ENCODE data around the gene FAM222A. TPM values are rescaled to one million over a fixed set of nuclear protein-coding genes. Genes with fewer than 3 reads are reported as not detected.

FAM222A gene
- total RNA-seq, 3 donors from 2014 or later (not counting 1 experiment from before 2014, with no cell fraction given) = 3.1 to 6.6 (median 4.0) TPM

DNA sequence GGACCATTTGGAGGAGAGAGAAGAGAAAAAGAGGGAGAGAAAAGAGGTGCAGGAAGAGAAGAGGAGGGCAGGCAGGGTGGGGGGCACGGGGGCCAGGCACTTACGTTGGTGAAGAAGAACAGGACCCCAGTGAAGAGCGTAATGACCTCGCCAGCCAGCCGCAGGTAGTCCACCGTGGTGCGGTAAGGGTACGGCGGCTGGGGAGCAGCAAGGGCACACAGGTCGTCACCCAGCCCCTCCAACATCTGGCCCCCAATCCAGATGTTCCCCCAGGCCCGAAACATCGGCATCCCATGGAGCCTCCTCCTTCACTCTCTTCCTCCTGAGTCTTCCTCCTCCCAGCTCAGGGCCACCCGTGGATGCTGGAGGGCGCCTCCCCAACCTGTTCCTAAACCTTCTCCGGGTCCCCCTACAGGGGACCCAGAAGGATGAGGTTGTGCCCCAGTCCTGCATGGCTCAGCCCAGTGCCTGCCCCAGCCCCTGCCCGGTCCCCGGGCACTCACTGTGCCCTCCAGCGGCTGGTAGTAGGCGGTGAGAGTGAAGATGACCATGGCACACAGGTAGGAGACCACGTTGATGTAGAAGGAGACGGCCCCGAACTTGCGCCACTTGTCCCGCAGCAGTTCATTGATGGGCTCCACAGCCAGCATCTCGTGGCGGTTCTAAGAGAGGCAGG lies 80.3 kb downstream of the FAM222A start:
- ATAC-seq (no peak), DNase-seq (no peak)
- no peak overlapping the region for H3K27ac ChIP-seq (ENCODE audit: low read length)
- H3K27me3 ChIP-seq (ENCODE audit: control insufficient read depth, insufficient read depth, low read length) = no peaks in the 10 kb centered on the region
- TF ChIP-seq, protein P1, sequence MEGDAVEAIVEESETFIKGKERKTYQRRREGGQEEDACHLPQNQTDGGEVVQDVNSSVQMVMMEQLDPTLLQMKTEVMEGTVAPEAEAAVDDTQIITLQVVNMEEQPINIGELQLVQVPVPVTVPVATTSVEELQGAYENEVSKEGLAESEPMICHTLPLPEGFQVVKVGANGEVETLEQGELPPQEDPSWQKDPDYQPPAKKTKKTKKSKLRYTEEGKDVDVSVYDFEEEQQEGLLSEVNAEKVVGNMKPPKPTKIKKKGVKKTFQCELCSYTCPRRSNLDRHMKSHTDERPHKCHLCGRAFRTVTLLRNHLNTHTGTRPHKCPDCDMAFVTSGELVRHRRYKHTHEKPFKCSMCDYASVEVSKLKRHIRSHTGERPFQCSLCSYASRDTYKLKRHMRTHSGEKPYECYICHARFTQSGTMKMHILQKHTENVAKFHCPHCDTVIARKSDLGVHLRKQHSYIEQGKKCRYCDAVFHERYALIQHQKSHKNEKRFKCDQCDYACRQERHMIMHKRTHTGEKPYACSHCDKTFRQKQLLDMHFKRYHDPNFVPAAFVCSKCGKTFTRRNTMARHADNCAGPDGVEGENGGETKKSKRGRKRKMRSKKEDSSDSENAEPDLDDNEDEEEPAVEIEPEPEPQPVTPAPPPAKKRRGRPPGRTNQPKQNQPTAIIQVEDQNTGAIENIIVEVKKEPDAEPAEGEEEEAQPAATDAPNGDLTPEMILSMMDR (IDR thresholded peaks at IDR 0.05) = no peak
- H3K4me3 Mint-ChIP-seq = no peak overlapping the region
- peaks cover 6 to 11% of the 10 kb centered on the region in 2 donors for H3K27me3 Mint-ChIP-seq (ENCODE audit: low read depth in 2 of 2)
- intact Hi-C loops (cut with micrococcal nuclease) = no loop called here
- no peaks in the 10 kb centered on the region for H3K9me3 Mint-ChIP-seq
- 84% methylated on average over 26 of the region's 26 CpGs for WGBS (ENCODE audit: insufficient coverage)
- H3K4me3 ChIP-seq (ENCODE audit: low read length) = no peak overlapping the region
- H3K9me3 ChIP-seq (ENCODE audit: control insufficient read depth, insufficient read depth, low read length) = no peaks in the 10 kb centered on the region
- H3K4me1 Mint-ChIP-seq = no peaks in the 10 kb centered on the region
- H3K36me3 ChIP-seq (ENCODE audit: control insufficient read depth, insufficient read depth, low read length) = no peaks in the 10 kb centered on the region
- H3K27ac Mint-ChIP-seq = no peak overlapping the region
- no peaks in the 10 kb centered on the region for H3K36me3 Mint-ChIP-seq
- no peaks in the 10 kb centered on the region for H3K4me1 ChIP-seq (ENCODE audit: control insufficient read depth, insufficient read depth, low read length)

DNA sequence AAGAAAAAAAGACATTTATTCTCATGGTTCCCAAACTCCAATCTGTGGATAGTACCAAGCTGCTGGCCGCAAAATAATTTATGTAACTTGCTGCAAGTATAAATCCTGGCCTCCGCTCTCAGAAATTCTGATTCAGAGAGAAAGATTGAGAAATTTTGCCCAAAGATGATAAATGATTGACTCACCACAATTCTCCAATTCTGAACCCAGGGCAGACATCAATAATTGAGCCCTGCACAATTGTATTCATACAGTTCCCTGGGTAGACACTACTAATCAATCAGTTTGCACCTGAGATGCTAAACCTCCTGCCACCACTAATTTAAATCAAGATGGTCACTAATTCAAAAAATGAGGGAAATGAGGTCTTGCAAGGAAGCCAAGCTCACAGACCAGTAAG lies 81.4 kb downstream of the FAM222A start:
- H3K36me3 Mint-ChIP-seq = no peaks in the 10 kb centered on the region
- H3K4me3 ChIP-seq (ENCODE audit: low read length) = no peak overlapping the region
- no peaks in the 10 kb centered on the region for H3K4me1 ChIP-seq (ENCODE audit: control insufficient read depth, insufficient read depth, low read length)
- H3K4me1 Mint-ChIP-seq = no peaks in the 10 kb centered on the region
- no peaks in the 10 kb centered on the region for H3K27me3 ChIP-seq (ENCODE audit: control insufficient read depth, insufficient read depth, low read length)
- H3K27me3 Mint-ChIP-seq (ENCODE audit: low read depth in 2 of 2) = peaks cover 6 to 11% of the 10 kb centered on the region in 2 donors
- WGBS (ENCODE audit: insufficient coverage) = 96% methylated on average over 2 of the region's 2 CpGs
- H3K27ac Mint-ChIP-seq = no peak overlapping the region
- no peak overlapping the region for H3K27ac ChIP-seq (ENCODE audit: low read length)
- H3K4me3 Mint-ChIP-seq = no peak overlapping the region
- H3K9me3 ChIP-seq (ENCODE audit: control insufficient read depth, insufficient read depth, low read length) = no peaks in the 10 kb centered on the region
- DNase-seq = no peak
- ATAC-seq = no peak
- intact Hi-C loops (cut with micrococcal nuclease) = no loop called here
- TF ChIP-seq, protein P1 (IDR thresholded peaks at IDR 0.05) = no peak
- H3K36me3 ChIP-seq (ENCODE audit: control insufficient read depth, insufficient read depth, low read length) = no peaks in the 10 kb centered on the region
- no peaks in the 10 kb centered on the region for H3K9me3 Mint-ChIP-seq

DNA sequence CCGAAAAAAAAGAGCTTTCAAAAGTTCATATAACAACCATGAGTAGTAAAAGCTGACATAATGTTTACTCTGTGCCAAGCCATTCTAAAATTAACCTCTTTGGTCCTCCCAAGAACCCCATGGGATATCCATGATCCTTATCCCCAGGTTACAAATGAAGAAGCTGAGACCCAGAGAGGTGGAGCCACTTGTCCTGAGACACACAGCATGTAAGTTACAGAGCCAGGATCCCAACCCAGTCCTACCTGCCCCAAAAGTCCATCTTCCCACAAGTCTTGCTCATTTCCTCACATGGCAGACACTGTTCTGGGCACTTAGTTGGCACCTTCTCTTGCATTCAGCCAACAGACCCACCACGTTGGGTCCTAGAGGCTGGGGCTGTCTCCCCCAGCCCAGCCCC lies 82.4 kb downstream of the FAM222A start:
- DNase-seq (no peak), ATAC-seq (no peak)
- TF ChIP-seq, protein P1 (IDR thresholded peaks at IDR 0.05) = no peak
- WGBS (ENCODE audit: insufficient coverage) = 82% methylated on average over 2 of the region's 2 CpGs
- Histone ChIP-seq H3K36me3 (ENCODE audit: control insufficient read depth, insufficient read depth, low read length) (no peaks in the 10 kb centered on the region), H3K4me1 (ENCODE audit: control insufficient read depth, insufficient read depth, low read length) (no peaks in the 10 kb centered on the region), H3K4me3 (ENCODE audit: low read length) (no peak overlapping the region), H3K27me3 (ENCODE audit: control insufficient read depth, insufficient read depth, low read length) (no peaks in the 10 kb centered on the region), H3K9me3 (ENCODE audit: control insufficient read depth, insufficient read depth, low read length) (no peaks in the 10 kb centered on the region), H3K27ac (ENCODE audit: low read length) (no peak overlapping the region)
- no peak overlapping the region for H3K27ac Mint-ChIP-seq
- no peaks in the 10 kb centered on the region for H3K36me3 Mint-ChIP-seq
- no peaks in the 10 kb centered on the region for H3K9me3 Mint-ChIP-seq
- no peak overlapping the region for H3K4me3 Mint-ChIP-seq
- H3K4me1 Mint-ChIP-seq = no peaks in the 10 kb centered on the region
- peaks cover 6 to 11% of the 10 kb centered on the region in 2 donors for H3K27me3 Mint-ChIP-seq (ENCODE audit: low read depth in 2 of 2)
- intact Hi-C loops (cut with micrococcal nuclease) = no loop called here

Measured in natural killer cell (primary cell).